ENCODE data around the gene RTTN.

GRCh38 chr18:69957747-69958146, 247.7 kb downstream of the RTTN start:
- TF ChIP-seq CTCF (conservative IDR thresholded peaks at IDR 0.05; ENCODE audit: low read depth, low read length) (no peak), EZH2 (IDR thresholded peaks at IDR 0.05; ENCODE audit: borderline replicate concordance, low read depth, low read length, poor library complexity, severe bottlenecking) (no peak)
